ENCODE results near the gene DERL2.
"Not testable (repeated sequence)": the region's sequence is repeated elsewhere in the genome, so short reads cannot be mapped to it uniquely, and the experiment has no call there.

The DERL2 gene

GRCh38 chr17:5438716-5439445 lies 47.1 kb downstream of the DERL2 start, which contains the start of gene C1QBP:
C1QBP (minus strand) TSS chr17:5439155; CDS start chr17:5439073, 82 bp downstream.
- Mint-ChIP-seq H3K9me3 (no peaks in the 10 kb centered on the region), H3K27me3 (no peaks in the 10 kb centered on the region), H3K27ac (peak within 1 kb of the TSS; percentile 95), H3K4me3 (peak within 1 kb of the TSS; percentile 81 to 84), H3K4me1 (peaks cover 17 to 41% of the 10 kb centered on the region in 2 donors), H3K36me3 (peaks cover 27 to 34% of the 10 kb centered on the region in 2 donors)
- ATAC-seq (replicated peaks), result peak; percentile 92 to 94
- DNase-seq, result peak; percentile 89

GRCh38 chr17:5437721-5438317 lies 48.2 kb downstream of the DERL2 start:
- Mint-ChIP-seq H3K4me1 (peaks cover 19 to 46% of the 10 kb centered on the region in 2 donors), H3K27me3 (no peaks in the 10 kb centered on the region), H3K36me3 (peaks cover 31 to 40% of the 10 kb centered on the region in 2 donors), H3K4me3 (peak overlapping the region; percentile 81 to 84), H3K9me3 (no peaks in the 10 kb centered on the region), H3K27ac (peak overlapping the region; percentile 87)
- DNase-seq, result no peak
- ATAC-seq (replicated peaks), result no peak

GRCh38 chr17:5435781-5436315 lies 50.1 kb downstream of the DERL2 start:
- H3K27ac Mint-ChIP-seq, result peak overlapping the region; percentile 47
- not testable (repeated sequence) for ATAC-seq (replicated peaks); DNase-seq; H3K9me3 Mint-ChIP-seq; H3K27me3 Mint-ChIP-seq
- H3K4me3 Mint-ChIP-seq, result peak overlapping the region in 1 of 2 donors; percentile 68
- peaks cover 22 to 48% of the 10 kb centered on the region in 2 donors for H3K4me1 Mint-ChIP-seq
- H3K36me3 Mint-ChIP-seq, result peaks cover 34 to 51% of the 10 kb centered on the region in 2 donors

- H3K27me3 Mint-ChIP-seq, result no peaks in the 10 kb centered on the region
- no peaks in the 10 kb centered on the region for H3K9me3 Mint-ChIP-seq
- peak overlapping the region; percentile 62 for H3K27ac Mint-ChIP-seq
- no peak overlapping the region for H3K4me3 Mint-ChIP-seq
- peaks cover 40 to 56% of the 10 kb centered on the region in 2 donors for H3K36me3 Mint-ChIP-seq
- DNase-seq, result no peak
- H3K4me1 Mint-ChIP-seq, result peaks cover 24 to 49% of the 10 kb centered on the region in 2 donors
- no peak for ATAC-seq (replicated peaks)
Observed at GRCh38 chr17:5434984-5435383, 51.0 kb downstream of the DERL2 start.

- no peak overlapping the region for H3K4me3 Mint-ChIP-seq
- no peaks in the 10 kb centered on the region for H3K9me3 Mint-ChIP-seq
- DNase-seq (no peak), ATAC-seq (replicated peaks) (no peak)
- H3K27ac Mint-ChIP-seq, result no peak overlapping the region
- H3K4me1 Mint-ChIP-seq, result peaks cover 23 to 27% of the 10 kb centered on the region in 2 donors
- H3K36me3 Mint-ChIP-seq, result peaks cover 41 to 69% of the 10 kb centered on the region in 2 donors
- no peaks in the 10 kb centered on the region for H3K27me3 Mint-ChIP-seq
Observed at GRCh38 chr17:5431949-5432556, 53.9 kb downstream of the DERL2 start.

- Mint-ChIP-seq H3K4me1 (peaks cover 19 to 20% of the 10 kb centered on the region in 2 donors), H3K27ac (peak overlapping the region; percentile 21), H3K36me3 (peaks cover 33 to 61% of the 10 kb centered on the region in 2 donors)
- not testable (repeated sequence) for H3K27me3 Mint-ChIP-seq; DNase-seq; H3K9me3 Mint-ChIP-seq; ATAC-seq (replicated peaks); H3K4me3 Mint-ChIP-seq
Observed at GRCh38 chr17:5431234-5431633, 54.7 kb downstream of the DERL2 start.

- H3K4me1 Mint-ChIP-seq, result peaks cover 16 to 18% of the 10 kb centered on the region in 2 donors
- no peak overlapping the region for H3K4me3 Mint-ChIP-seq
- H3K27me3 Mint-ChIP-seq, result no peaks in the 10 kb centered on the region
- DNase-seq, result no peak
- H3K9me3 Mint-ChIP-seq, result no peaks in the 10 kb centered on the region
- H3K27ac Mint-ChIP-seq, result peak overlapping the region; percentile 70
- ATAC-seq (replicated peaks), result no peak
- H3K36me3 Mint-ChIP-seq, result peaks cover 31 to 65% of the 10 kb centered on the region in 2 donors
Observed at GRCh38 chr17:5430413-5430999, 55.5 kb downstream of the DERL2 start.

- ATAC-seq (replicated peaks) (no peak), DNase-seq (no peak)
- H3K9me3 Mint-ChIP-seq, result no peaks in the 10 kb centered on the region
- peaks cover 32 to 67% of the 10 kb centered on the region in 2 donors for H3K36me3 Mint-ChIP-seq
- peaks cover 11 to 15% of the 10 kb centered on the region in 2 donors for H3K4me1 Mint-ChIP-seq
- H3K27me3 Mint-ChIP-seq, result no peaks in the 10 kb centered on the region
- H3K4me3 Mint-ChIP-seq, result no peak overlapping the region
- H3K27ac Mint-ChIP-seq, result no peak overlapping the region
Observed at GRCh38 chr17:5429191-5429887, 56.6 kb downstream of the DERL2 start.

- Mint-ChIP-seq H3K9me3 (no peaks in the 10 kb centered on the region), H3K36me3 (peaks cover 28 to 59% of the 10 kb centered on the region in 2 donors), H3K27ac (no peak overlapping the region), H3K4me1 (peaks cover 20 to 26% of the 10 kb centered on the region in 2 donors), H3K4me3 (no peak overlapping the region), H3K27me3 (no peaks in the 10 kb centered on the region)
- DNase-seq (no peak), ATAC-seq (replicated peaks) (no peak)
Observed at GRCh38 chr17:5425826-5426225, 60.2 kb downstream of the DERL2 start.

- no peak overlapping the region for H3K27ac Mint-ChIP-seq
- H3K36me3 Mint-ChIP-seq, result peaks cover 24 to 58% of the 10 kb centered on the region in 2 donors
- H3K9me3 Mint-ChIP-seq, result no peaks in the 10 kb centered on the region
- H3K4me3 Mint-ChIP-seq, result no peak overlapping the region
- no peak for DNase-seq
- no peak for ATAC-seq (replicated peaks)
- peaks cover 18 to 26% of the 10 kb centered on the region in 2 donors for H3K4me1 Mint-ChIP-seq
- no peaks in the 10 kb centered on the region for H3K27me3 Mint-ChIP-seq
Observed at GRCh38 chr17:5424909-5425308, 61.1 kb downstream of the DERL2 start.

- Mint-ChIP-seq H3K27ac (no peak overlapping the region), H3K4me3 (no peak overlapping the region), H3K4me1 (peaks cover 11 to 26% of the 10 kb centered on the region in 2 donors), H3K9me3 (no peaks in the 10 kb centered on the region), H3K36me3 (peaks cover 22 to 49% of the 10 kb centered on the region in 2 donors), H3K27me3 (no peaks in the 10 kb centered on the region)
- DNase-seq (no peak), ATAC-seq (replicated peaks) (no peak)
Observed at GRCh38 chr17:5422505-5422904, 63.5 kb downstream of the DERL2 start.

Measured in stimulated activated naive B cell treated with anti-CD40 and anti-IgM and Interleukin-4, amounts not matched to agents 10 μg/mL and 1 μg/mL and 100 μg/mL, for 72 hours (primary cell).